ENCODE measurements around the gene PRKG1. TPM values are rescaled to one million over a fixed set of nuclear protein-coding genes. Genes with fewer than 3 reads are reported as not detected.

Gene PRKG1
- total RNA-seq, 1 experiment from 2014 or later = 0.09 TPM

GRCh38 chr10:51729822-51730555, 655.7 kb downstream of the PRKG1 start:
- BruUV-seq (replicated peaks) = no TSS peak
- peak; percentile 76 to 79 for DNase-seq
- CTCF ChIA-PET = interaction anchor here (0.6 to 1.3 kb wide), 4 partner anchors 11 to 289 kb away, joined by 3 to 4 read pairs (median 4); no protein-coding TSS in a partner anchor

DNA sequence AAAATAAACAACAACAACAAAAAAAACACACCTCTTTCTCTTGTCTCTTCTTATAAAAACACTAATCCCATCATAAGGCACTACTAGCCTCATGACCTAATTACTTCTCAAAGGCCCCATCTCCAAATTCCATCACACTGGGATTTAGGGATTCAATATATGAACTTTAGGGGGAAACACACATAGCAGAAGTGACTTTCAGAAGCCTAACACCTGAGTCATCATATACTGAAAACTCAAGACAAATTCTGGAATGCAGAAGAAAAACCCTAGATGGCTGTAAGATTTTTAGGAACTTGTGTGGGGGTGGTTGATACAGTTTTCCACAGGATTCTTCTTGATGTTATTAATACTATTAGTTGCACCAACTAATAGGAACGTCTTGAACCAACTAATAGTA, 658.8 kb downstream of the PRKG1 start:
- intact Hi-C loops (cut with micrococcal nuclease; ENCODE audit: unreplicated experiment) = no loop called here
- CTCF ChIA-PET = no interaction called here
- BruUV-seq (replicated peaks) = no TSS peak
- Mint-ChIP-seq H3K36me3 (ENCODE audit: insufficient read depth, unreplicated experiment) (peaks cover 7% of the 10 kb centered on the region), H3K4me3 (ENCODE audit: unreplicated experiment) (no peak overlapping the region), H3K27ac (ENCODE audit: unreplicated experiment) (peak overlapping the region; percentile 33), H3K4me1 (ENCODE audit: low read depth, unreplicated experiment) (peaks cover 32% of the 10 kb centered on the region), H3K27me3 (ENCODE audit: insufficient read depth, unreplicated experiment) (no peaks in the 10 kb centered on the region), H3K9me3 (ENCODE audit: unreplicated experiment) (peaks cover 13% of the 10 kb centered on the region)
- DNase-seq = no peak
- H3K36me3 ChIP-seq (ENCODE audit: control insufficient read depth, insufficient read depth, low read length) = no peaks in the 10 kb centered on the region
- TF ChIP-seq, protein P1, sequence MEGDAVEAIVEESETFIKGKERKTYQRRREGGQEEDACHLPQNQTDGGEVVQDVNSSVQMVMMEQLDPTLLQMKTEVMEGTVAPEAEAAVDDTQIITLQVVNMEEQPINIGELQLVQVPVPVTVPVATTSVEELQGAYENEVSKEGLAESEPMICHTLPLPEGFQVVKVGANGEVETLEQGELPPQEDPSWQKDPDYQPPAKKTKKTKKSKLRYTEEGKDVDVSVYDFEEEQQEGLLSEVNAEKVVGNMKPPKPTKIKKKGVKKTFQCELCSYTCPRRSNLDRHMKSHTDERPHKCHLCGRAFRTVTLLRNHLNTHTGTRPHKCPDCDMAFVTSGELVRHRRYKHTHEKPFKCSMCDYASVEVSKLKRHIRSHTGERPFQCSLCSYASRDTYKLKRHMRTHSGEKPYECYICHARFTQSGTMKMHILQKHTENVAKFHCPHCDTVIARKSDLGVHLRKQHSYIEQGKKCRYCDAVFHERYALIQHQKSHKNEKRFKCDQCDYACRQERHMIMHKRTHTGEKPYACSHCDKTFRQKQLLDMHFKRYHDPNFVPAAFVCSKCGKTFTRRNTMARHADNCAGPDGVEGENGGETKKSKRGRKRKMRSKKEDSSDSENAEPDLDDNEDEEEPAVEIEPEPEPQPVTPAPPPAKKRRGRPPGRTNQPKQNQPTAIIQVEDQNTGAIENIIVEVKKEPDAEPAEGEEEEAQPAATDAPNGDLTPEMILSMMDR (IDR thresholded peaks at IDR 0.05; ENCODE audit: insufficient read depth in 1 of 2, low read depth in 1 of 2, low read length in 1 of 2, severe bottlenecking in 1 of 2, unreplicated experiment in 1 of 2) = no peak
- peaks cover 29% of the 10 kb centered on the region for H3K4me1 ChIP-seq
- H3K4me3 ChIP-seq (ENCODE audit: low read depth, low read length) = no peak overlapping the region
- H3K9me3 ChIP-seq = no peaks in the 10 kb centered on the region
- no peaks in the 10 kb centered on the region for H3K27me3 ChIP-seq (replicated peaks; ENCODE audit: control insufficient read depth, insufficient read depth, low read length)
- POLR2A ChIA-PET = no interaction called here

More at GRCh38 chr10:51729822-51730555, 655.7 kb downstream of the PRKG1 start:
- H3K36me3 ChIP-seq (ENCODE audit: control insufficient read depth, insufficient read depth, low read length) = no peaks in the 10 kb centered on the region
- no peaks in the 10 kb centered on the region for H3K27me3 ChIP-seq (replicated peaks; ENCODE audit: control insufficient read depth, insufficient read depth, low read length)
- peaks cover 32% of the 10 kb centered on the region for H3K4me1 Mint-ChIP-seq (ENCODE audit: low read depth, unreplicated experiment)
- TF ChIP-seq, protein P1 (IDR thresholded peaks at IDR 0.05; ENCODE audit: insufficient read depth in 1 of 2, low read depth in 1 of 2, low read length in 1 of 2, severe bottlenecking in 1 of 2, unreplicated experiment in 1 of 2) = no peak
- POLR2A ChIA-PET = interaction anchor here (0.6 to 0.7 kb wide), 2 partner anchors 21 to 36 kb away, joined by 3 read pairs; no protein-coding TSS in a partner anchor
- intact Hi-C loops (cut with micrococcal nuclease; ENCODE audit: unreplicated experiment) = loop anchor here (1.0 to 2.0 kb wide), 4 partner anchors 11 to 41 kb away; no protein-coding TSS in a partner anchor
- H3K27ac Mint-ChIP-seq (ENCODE audit: unreplicated experiment) = peak overlapping the region; percentile 85
- H3K27me3 Mint-ChIP-seq (ENCODE audit: insufficient read depth, unreplicated experiment) = no peaks in the 10 kb centered on the region
- no peak overlapping the region for H3K4me3 ChIP-seq (ENCODE audit: low read depth, low read length)
- peaks cover 29% of the 10 kb centered on the region for H3K4me1 ChIP-seq
- H3K4me3 Mint-ChIP-seq (ENCODE audit: unreplicated experiment) = peak overlapping the region; percentile 38
- H3K9me3 Mint-ChIP-seq (ENCODE audit: unreplicated experiment) = peaks cover 13% of the 10 kb centered on the region
- H3K9me3 ChIP-seq = no peaks in the 10 kb centered on the region
- H3K36me3 Mint-ChIP-seq (ENCODE audit: insufficient read depth, unreplicated experiment) = peaks cover 7% of the 10 kb centered on the region

DNA sequence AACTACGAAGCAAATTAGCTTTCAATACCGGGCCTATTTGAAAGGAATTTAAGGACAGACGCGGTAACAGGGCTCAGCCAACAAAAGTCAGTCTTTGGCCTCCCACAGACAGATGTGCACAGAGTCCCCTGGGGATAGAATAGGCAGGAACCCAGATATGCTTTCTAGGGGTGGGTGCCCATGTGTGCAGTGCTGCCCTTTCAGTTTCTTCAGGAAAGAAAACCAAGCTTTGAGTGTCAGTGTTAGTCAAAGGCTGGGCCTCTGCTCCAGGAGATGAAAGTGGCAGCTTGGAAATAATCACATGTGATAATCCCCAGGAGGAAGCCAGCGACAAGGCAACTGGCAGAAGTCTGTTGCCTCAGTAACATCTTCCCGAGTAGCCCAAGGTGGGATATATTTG, 668.9 kb downstream of the PRKG1 start:
- ChIA-PET CTCF (interaction anchor here (0.7 kb wide), 1 partner anchor 13 kb away, joined by 4 read pairs; no protein-coding TSS in a partner anchor), POLR2A (no interaction called here)
- H3K9me3 Mint-ChIP-seq (ENCODE audit: unreplicated experiment) = no peaks in the 10 kb centered on the region
- H3K4me3 Mint-ChIP-seq (ENCODE audit: unreplicated experiment) = no peak overlapping the region
- H3K36me3 Mint-ChIP-seq (ENCODE audit: insufficient read depth, unreplicated experiment) = no peaks in the 10 kb centered on the region
- no TSS peak for BruUV-seq (replicated peaks)
- Histone ChIP-seq H3K4me1 (no peaks in the 10 kb centered on the region), H3K4me3 (ENCODE audit: low read depth, low read length) (no peak overlapping the region), H3K9me3 (no peaks in the 10 kb centered on the region), H3K36me3 (ENCODE audit: control insufficient read depth, insufficient read depth, low read length) (no peaks in the 10 kb centered on the region), H3K27me3 (replicated peaks; ENCODE audit: control insufficient read depth, insufficient read depth, low read length) (no peaks in the 10 kb centered on the region)
- no peak for DNase-seq
- no peak overlapping the region for H3K27ac Mint-ChIP-seq (ENCODE audit: unreplicated experiment)
- intact Hi-C loops (cut with micrococcal nuclease; ENCODE audit: unreplicated experiment) = no loop called here
- no peaks in the 10 kb centered on the region for H3K4me1 Mint-ChIP-seq (ENCODE audit: low read depth, unreplicated experiment)
- no peaks in the 10 kb centered on the region for H3K27me3 Mint-ChIP-seq (ENCODE audit: insufficient read depth, unreplicated experiment)
- TF ChIP-seq, protein P1 (IDR thresholded peaks at IDR 0.05; ENCODE audit: insufficient read depth in 1 of 2, low read depth in 1 of 2, low read length in 1 of 2, severe bottlenecking in 1 of 2, unreplicated experiment in 1 of 2) = no peak

Measured in Caco-2 (cell line).